ENCODE results near the gene NEMF. TPM values are rescaled to one million over a fixed set of nuclear protein-coding genes. Genes with fewer than 3 reads are reported as not detected.
"Not testable (repeated sequence)": the region's sequence is repeated elsewhere in the genome, so short reads cannot be mapped to it uniquely, and the experiment has no call there.

The NEMF gene
- total RNA-seq, 4 donors from 2014 or later = 43.6 to 91.3 (median 68.6) TPM

DNA sequence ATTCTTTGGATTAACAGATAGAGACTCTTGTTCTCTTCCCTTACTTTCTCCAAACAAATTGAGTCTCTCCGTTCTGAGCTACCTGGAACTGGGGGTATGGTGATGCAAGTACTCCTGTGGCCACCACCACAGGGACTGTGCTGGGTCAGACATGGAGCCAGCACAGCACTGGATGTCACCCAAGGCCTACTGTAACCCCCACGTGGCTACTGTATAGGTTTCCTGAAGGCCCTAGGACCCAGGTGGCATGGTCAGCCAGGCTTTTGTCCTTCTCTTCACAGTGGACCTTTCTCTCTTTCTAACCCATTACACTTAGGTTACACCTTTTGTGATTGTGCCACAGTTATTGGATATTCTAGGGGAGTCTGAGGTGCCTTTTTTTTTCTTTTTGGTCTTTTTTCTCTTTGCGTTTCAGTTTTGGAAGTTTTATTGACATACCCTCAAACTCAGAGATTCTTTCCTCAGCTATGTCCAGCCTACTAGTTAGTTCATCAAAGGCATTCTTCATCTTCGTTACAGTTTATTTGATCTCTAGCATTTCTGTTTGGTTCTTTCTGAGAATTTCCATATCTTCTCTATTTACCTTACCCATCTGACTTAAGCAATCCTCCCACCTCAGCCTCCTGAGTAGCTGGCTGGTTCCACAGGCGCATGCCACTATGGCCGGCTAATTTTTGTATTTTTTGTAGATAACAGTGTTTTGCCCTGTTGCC lies 90.6 kb downstream of the NEMF start:
- no peak overlapping the region for H3K27ac ChIP-seq

DNA sequence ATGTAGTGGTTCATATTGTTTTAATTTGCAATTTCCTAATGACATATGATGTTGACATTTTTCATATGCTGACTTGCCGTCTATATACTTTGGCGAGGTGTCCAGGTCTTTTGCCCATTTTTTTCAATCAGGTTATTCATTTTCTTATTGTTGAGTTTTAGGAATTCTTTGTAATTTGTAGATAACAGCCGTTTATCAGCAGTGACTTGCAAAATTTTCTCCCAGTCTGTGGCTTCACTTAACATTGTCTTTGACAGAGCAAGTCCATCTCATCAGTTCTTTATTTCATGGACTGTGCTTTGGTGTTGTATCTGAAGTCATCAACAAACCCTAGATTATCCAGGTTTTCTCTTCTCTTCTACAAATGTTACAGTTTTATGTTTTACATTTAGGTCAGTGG lies 97.2 kb downstream of the NEMF start:
- 82 to 85% methylated on average over 3 of the region's 3 CpGs for WGBS, 2 donors (ENCODE audit: low coverage in 1 of 2)
- no peak for ATAC-seq

More for the DNA sequence above, 90.6 kb downstream of the NEMF start:
- Histone ChIP-seq H3K36me3 (peaks cover 0 to 4% of the 10 kb centered on the region in 2 donors), H3K27me3 (no peaks in the 10 kb centered on the region), H3K4me3 (no peak overlapping the region), H3K9me3 (no peaks in the 10 kb centered on the region), H3K4me1 (peaks cover 0 to 6% (median 4%) of the 10 kb centered on the region in 3 donors)
- no peak for ATAC-seq
- TF ChIP-seq EP300 (IDR thresholded peaks at IDR 0.05) (no peak), POLR2AphosphoS5 (IDR thresholded peaks at IDR 0.05) (no peak), POLR2A (IDR thresholded peaks at IDR 0.05) (no peak)
- TF ChIP-seq, protein P1, sequence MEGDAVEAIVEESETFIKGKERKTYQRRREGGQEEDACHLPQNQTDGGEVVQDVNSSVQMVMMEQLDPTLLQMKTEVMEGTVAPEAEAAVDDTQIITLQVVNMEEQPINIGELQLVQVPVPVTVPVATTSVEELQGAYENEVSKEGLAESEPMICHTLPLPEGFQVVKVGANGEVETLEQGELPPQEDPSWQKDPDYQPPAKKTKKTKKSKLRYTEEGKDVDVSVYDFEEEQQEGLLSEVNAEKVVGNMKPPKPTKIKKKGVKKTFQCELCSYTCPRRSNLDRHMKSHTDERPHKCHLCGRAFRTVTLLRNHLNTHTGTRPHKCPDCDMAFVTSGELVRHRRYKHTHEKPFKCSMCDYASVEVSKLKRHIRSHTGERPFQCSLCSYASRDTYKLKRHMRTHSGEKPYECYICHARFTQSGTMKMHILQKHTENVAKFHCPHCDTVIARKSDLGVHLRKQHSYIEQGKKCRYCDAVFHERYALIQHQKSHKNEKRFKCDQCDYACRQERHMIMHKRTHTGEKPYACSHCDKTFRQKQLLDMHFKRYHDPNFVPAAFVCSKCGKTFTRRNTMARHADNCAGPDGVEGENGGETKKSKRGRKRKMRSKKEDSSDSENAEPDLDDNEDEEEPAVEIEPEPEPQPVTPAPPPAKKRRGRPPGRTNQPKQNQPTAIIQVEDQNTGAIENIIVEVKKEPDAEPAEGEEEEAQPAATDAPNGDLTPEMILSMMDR (IDR thresholded peaks at IDR 0.05) = no peak
- WGBS, 2 donors (ENCODE audit: low coverage in 1 of 2) = 69 to 77% methylated on average over 5 to 6 of the region's 6 CpGs

DNA sequence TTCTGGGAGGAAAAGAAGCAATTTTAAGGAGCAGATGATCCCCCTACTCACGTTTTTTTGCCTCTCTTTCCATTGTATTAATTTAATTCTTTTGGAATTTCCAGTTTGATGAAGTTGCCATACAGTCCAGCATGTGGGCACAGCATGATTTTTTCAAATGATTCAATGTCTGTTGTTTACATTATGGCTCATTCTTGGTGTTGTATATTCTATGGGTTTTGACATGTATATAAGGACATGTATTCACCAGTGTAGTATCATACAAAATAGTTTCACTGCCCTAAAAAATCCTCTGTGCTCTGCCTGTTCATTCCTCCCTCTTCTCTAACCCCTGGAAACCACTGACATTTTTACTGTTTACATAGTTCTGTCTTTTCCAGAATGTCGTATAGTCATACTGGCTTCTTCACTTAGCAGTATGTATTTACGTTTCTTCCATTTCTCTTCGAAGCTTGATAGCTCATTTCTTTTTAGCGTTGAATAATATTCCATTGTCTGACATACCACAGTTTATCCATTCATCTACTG lies 98.0 kb downstream of the NEMF start:
- H3K36me3 ChIP-seq = peaks cover 0 to 36% of the 10 kb centered on the region in 2 donors
- H3K27me3 ChIP-seq = no peaks in the 10 kb centered on the region
- no peaks in the 10 kb centered on the region for H3K4me1 ChIP-seq
- 53 to 60% methylated on average over 5 of the region's 5 CpGs for WGBS, 2 donors (ENCODE audit: low coverage in 1 of 2)
- H3K27ac ChIP-seq = no peak overlapping the region
- H3K9me3 ChIP-seq = no peaks in the 10 kb centered on the region
- no peak for ATAC-seq
- no peak for TF ChIP-seq EP300 (IDR thresholded peaks at IDR 0.05)
- TF ChIP-seq POLR2AphosphoS5 (IDR thresholded peaks at IDR 0.05) = no peak
- TF ChIP-seq POLR2A (IDR thresholded peaks at IDR 0.05) = no peak
- TF ChIP-seq, protein P1 (IDR thresholded peaks at IDR 0.05) = no peak
- H3K4me3 ChIP-seq = no peak overlapping the region

More for the DNA sequence above, 97.2 kb downstream of the NEMF start:
- peaks cover 0 to 29% of the 10 kb centered on the region in 2 donors for H3K36me3 ChIP-seq
- H3K27me3 ChIP-seq = no peaks in the 10 kb centered on the region
- H3K27ac ChIP-seq = no peak overlapping the region
- H3K9me3 ChIP-seq = no peaks in the 10 kb centered on the region
- no peak overlapping the region for H3K4me3 ChIP-seq
- TF ChIP-seq, protein P1 (IDR thresholded peaks at IDR 0.05) = no peak
- TF ChIP-seq POLR2AphosphoS5 (IDR thresholded peaks at IDR 0.05) (no peak), EP300 (IDR thresholded peaks at IDR 0.05) (no peak), POLR2A (IDR thresholded peaks at IDR 0.05) (no peak)
- H3K4me1 ChIP-seq = no peaks in the 10 kb centered on the region

DNA sequence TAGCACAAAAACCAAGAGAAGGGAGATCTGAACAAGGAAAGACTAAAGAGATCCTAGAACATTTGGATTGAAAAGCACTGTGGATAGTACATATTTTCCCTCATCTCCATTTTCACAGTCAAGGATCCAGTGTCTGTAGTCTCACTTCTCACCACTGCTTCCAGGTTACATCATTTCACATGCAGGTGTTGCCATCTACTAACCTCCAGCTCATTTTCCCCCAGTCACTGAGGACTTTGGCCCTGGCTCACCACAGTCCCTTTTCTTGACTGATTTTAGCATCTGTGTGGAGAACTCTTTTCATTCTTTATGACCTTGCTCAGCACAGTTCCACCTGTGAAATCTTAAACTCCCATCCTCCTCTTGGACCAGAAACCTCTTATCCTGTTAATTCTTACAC lies 106.1 kb downstream of the NEMF start:
- not testable (repeated sequence) for ATAC-seq, H3K27me3 ChIP-seq, H3K27ac ChIP-seq, H3K9me3 ChIP-seq, H3K4me3 ChIP-seq, H3K4me1 ChIP-seq
- H3K36me3 ChIP-seq = peaks cover 0 to 94% of the 10 kb centered on the region in 2 donors

DNA sequence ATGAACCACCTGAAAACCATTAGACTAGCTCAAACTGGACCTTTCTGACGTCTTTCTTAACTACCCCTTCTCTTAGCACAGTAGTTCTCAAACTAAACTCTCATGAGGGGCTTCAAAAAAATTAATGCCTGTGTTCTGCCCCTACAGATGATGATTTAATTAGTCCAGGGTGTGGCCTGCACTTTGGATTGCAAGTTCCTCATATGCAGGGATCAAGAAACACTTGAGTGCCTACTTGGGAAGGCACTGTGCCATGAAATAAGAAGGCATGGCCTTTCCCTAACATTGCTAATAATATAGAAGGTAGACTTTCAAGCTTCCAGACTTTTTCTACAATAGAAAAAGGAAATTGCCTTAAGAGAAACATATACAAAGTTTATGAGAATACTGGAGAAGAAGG lies 107.4 kb downstream of the NEMF start:
- Histone ChIP-seq H3K36me3 (peaks cover 0 to 95% of the 10 kb centered on the region in 2 donors), H3K27ac (no peak overlapping the region), H3K27me3 (no peaks in the 10 kb centered on the region), H3K4me3 (no peak overlapping the region), H3K9me3 (no peaks in the 10 kb centered on the region), H3K4me1 (no peaks in the 10 kb centered on the region)
- no peak for ATAC-seq
- 75% methylated on average over 1 of the region's 1 CpG for WGBS, 2 donors (ENCODE audit: low coverage in 1 of 2)
- no peak for TF ChIP-seq EP300 (IDR thresholded peaks at IDR 0.05)
- TF ChIP-seq, protein P1 (IDR thresholded peaks at IDR 0.05) = no peak
- no peak for TF ChIP-seq POLR2A (IDR thresholded peaks at IDR 0.05)
- TF ChIP-seq POLR2AphosphoS5 (IDR thresholded peaks at IDR 0.05) = no peak

DNA sequence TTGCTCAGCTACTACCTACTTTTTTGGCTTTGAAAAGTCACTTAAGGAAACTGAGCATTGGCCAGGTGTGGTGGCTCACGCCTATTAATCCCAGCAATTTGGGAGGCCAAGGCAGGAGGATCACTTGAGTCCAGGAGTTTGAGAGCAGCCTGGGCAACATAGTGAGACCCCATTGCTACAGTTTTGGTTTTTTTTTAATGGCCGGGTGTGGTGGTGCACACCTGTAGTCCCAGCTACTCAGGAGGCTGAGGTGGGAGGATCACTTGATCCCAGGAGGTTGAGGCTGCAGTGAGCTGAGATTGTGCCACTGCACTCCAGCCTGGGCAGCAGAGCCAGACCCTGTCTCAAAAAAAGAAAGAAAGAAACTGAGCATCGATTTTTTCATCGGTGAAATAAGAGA lies 116.9 kb downstream of the NEMF start:
- H3K36me3 ChIP-seq = peaks cover 0 to 72% of the 10 kb centered on the region in 2 donors
- 89 to 93% methylated on average over 2 to 3 of the region's 4 CpGs for WGBS, 2 donors (ENCODE audit: low coverage in 1 of 2)
- not testable (repeated sequence) for H3K27ac ChIP-seq, H3K4me1 ChIP-seq, ATAC-seq, H3K4me3 ChIP-seq, H3K27me3 ChIP-seq, H3K9me3 ChIP-seq

All from gastroesophageal sphincter (tissue), 4 donors.